ENCODE measurements around the gene MAU2. TPM values are rescaled to one million over a fixed set of nuclear protein-coding genes. Genes with fewer than 3 reads are reported as not detected.

Gene MAU2
- total and polyA plus RNA-seq, 10 of the 15 experiments (the other 5 are each of a cell fraction or from before 2014, with no cell fraction given), result 1.8 to 47.2 (median 22.1) TPM

DNA sequence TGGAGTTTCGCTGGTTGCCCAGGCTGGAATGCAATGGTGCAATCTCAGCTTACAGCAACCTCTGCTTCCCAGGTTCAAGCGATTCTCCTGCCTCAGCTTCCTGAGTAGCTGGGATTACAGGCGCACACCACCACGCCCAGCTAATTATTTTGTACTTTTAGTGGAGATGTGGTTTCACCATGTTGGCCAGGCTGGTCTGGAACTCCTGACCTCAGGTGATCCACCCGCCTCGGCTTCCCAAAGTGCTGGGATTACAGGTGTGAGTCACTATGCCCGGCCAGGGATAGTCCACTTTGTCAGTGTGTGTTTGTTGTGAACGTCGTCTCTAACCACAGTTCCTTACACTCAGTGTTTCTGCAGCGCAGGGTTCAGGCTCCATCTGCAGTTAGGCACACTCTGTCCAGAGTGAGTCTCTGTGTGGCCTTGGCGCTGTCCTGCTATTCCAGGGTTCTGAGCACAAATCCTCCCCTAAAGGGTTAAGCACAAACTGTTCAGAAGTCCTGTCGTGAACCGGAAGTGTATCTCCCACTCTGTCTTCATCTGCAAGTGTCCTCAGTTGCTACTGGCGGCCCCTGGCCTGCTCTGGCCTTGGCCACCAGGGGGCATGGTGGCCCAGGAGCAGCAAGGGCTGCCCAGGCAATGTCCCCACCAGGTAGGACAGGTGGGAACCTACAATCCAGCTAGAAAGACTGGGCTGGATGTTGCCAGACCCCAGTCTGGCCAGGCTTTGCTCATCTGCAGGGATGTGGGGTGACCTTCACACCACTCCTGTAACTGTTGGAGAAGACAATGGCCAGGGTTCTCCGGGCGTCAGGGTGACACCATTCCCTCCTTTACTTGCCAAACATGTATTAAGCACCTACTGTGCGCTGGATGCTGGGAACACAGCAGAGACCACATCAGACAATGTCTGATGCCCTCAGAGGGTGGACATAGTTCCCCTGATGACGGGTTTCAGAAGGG is 46.1 kb downstream of the MAU2 start (continued):
- TF ChIP-seq, protein P1, sequence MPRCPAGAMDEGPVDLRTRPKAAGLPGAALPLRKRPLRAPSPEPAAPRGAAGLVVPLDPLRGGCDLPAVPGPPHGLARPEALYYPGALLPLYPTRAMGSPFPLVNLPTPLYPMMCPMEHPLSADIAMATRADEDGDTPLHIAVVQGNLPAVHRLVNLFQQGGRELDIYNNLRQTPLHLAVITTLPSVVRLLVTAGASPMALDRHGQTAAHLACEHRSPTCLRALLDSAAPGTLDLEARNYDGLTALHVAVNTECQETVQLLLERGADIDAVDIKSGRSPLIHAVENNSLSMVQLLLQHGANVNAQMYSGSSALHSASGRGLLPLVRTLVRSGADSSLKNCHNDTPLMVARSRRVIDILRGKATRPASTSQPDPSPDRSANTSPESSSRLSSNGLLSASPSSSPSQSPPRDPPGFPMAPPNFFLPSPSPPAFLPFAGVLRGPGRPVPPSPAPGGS (IDR thresholded peaks at IDR 0.05; ENCODE audit: borderline replicate concordance, insufficient read depth, low read depth, low read length, poor library complexity, severe bottlenecking), result no peak
- TF ChIP-seq FOS (IDR thresholded peaks at IDR 0.05; ENCODE audit: borderline replicate concordance, extremely low read depth, insufficient read length) (no peak), JUNB (IDR thresholded peaks at IDR 0.05) (no peak), NFXL1 (IDR thresholded peaks at IDR 0.05; ENCODE audit: borderline replicate concordance) (no peak), IKZF1 (conservative IDR thresholded peaks at IDR 0.05) (peak; percentile 49; the same call in 1 of the 2 replicates), NBN (IDR thresholded peaks at IDR 0.05) (peak; percentile 83; the same call in 1 of the 2 replicates), RCOR1 (conservative IDR thresholded peaks at IDR 0.05; ENCODE audit: low read depth, low read length) (no peak), BCL11A (IDR thresholded peaks at IDR 0.05; ENCODE audit: low read depth, low read length) (no peak), PML (IDR thresholded peaks at IDR 0.05; ENCODE audit: low read length) (no peak)

DNA sequence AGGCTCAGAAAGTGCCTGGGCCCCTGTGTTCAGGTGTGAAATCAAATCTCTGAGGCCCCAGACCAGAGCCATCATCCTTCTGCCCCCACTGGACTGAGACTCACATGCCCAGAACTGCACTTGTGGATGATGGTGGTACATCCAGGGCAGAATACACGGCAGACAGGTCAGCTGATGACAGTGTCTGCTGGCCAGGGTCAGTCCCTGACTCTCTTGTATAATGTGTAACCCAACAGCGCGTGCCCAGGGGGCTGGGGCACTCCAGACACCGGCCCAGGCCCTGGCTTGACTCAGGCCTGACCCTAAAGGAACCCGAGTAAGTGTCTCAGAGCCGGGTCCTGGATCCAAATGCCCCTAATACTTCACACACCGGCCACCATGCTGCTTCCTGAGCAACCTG is 47.5 kb downstream of the MAU2 start:
- H3K9me3 ChIP-seq (replicated peaks; ENCODE audit: control insufficient read depth, insufficient read depth, low read length), result no peaks in the 10 kb centered on the region
- POLR2A ChIA-PET, result interaction anchor here (0.7 kb wide), 1 partner anchor 45 kb away, joined by 3 read pairs; no protein-coding TSS in a partner anchor
- TF ChIP-seq TBL1XR1 (IDR thresholded peaks at IDR 0.05; ENCODE audit: low read depth, low read length), result no peak
- TF ChIP-seq CHD4 (IDR thresholded peaks at IDR 0.05), result no peak
- no peak for TF ChIP-seq RELA (IDR thresholded peaks at IDR 0.05; ENCODE audit: borderline replicate concordance, partially characterized antibody)
- TF ChIP-seq, protein P2, sequence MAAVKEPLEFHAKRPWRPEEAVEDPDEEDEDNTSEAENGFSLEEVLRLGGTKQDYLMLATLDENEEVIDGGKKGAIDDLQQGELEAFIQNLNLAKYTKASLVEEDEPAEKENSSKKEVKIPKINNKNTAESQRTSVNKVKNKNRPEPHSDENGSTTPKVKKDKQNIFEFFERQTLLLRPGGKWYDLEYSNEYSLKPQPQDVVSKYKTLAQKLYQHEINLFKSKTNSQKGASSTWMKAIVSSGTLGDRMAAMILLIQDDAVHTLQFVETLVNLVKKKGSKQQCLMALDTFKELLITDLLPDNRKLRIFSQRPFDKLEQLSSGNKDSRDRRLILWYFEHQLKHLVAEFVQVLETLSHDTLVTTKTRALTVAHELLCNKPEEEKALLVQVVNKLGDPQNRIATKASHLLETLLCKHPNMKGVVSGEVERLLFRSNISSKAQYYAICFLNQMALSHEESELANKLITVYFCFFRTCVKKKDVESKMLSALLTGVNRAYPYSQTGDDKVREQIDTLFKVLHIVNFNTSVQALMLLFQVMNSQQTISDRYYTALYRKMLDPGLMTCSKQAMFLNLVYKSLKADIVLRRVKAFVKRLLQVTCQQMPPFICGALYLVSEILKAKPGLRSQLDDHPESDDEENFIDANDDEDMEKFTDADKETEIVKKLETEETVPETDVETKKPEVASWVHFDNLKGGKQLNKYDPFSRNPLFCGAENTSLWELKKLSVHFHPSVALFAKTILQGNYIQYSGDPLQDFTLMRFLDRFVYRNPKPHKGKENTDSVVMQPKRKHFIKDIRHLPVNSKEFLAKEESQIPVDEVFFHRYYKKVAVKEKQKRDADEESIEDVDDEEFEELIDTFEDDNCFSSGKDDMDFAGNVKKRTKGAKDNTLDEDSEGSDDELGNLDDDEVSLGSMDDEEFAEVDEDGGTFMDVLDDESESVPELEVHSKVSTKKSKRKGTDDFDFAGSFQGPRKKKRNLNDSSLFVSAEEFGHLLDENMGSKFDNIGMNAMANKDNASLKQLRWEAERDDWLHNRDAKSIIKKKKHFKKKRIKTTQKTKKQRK (IDR thresholded peaks at IDR 0.05; ENCODE audit: low read depth, low read length), result no peak
- TF ChIP-seq POU2F2 (IDR thresholded peaks at IDR 0.05; ENCODE audit: borderline replicate concordance, low read depth, low read length), result no peak
- TF ChIP-seq HDAC2 (IDR thresholded peaks at IDR 0.05), result no peak

More for the DNA sequence above, 47.5 kb downstream of the MAU2 start:
- intact Hi-C loops (cut with micrococcal nuclease; ENCODE audit: unreplicated experiment) (loop anchor here (5.0 kb wide), 1 partner anchor 274 kb away; the partner anchor contains the start of gene GMIP), in situ Hi-C loops (cut with MboI) (loop anchor here (5.0 kb wide), 1 partner anchor 124 kb away; no protein-coding TSS in a partner anchor)
- Histone ChIP-seq H3K4me3 (no peak overlapping the region), H3K36me3 (ENCODE audit: control insufficient read depth in 2 of 2, insufficient read depth in 2 of 2, low read length in 1 of 2) (no peaks in the 10 kb centered on the region), H3K4me1 (ENCODE audit: control insufficient read depth, insufficient read depth, low read length) (peaks cover 8% of the 10 kb centered on the region), H2AFZ (ENCODE audit: control insufficient read depth, low read depth, low read length) (no peak overlapping the region), H3K27ac (ENCODE audit: control insufficient read depth, insufficient read depth) (no peak overlapping the region), H3K27me3 (replicated peaks in 1 of 2; ENCODE audit: control insufficient read depth in 2 of 2, insufficient read depth in 2 of 2, low read length in 1 of 2) (no peaks in the 10 kb centered on the region), H4K20me1 (ENCODE audit: control insufficient read depth, insufficient read depth) (no peaks in the 10 kb centered on the region), H3K79me2 (ENCODE audit: control insufficient read depth, insufficient read depth, low read length) (no peaks in the 10 kb centered on the region), H3K9ac (ENCODE audit: control insufficient read depth, insufficient read depth, low read length) (no peak overlapping the region), H3K4me2 (ENCODE audit: control insufficient read depth, insufficient read depth) (no peak overlapping the region)
- BruUV-seq (replicated peaks), result no TSS peak
- RAD21 ChIA-PET (ENCODE audit: unreplicated experiment), result interaction anchor here (1.2 to 1.9 kb wide), 2 partner anchors 122 to 237 kb away, joined by 3 to 11 read pairs; no protein-coding TSS in a partner anchor
- SMC1A ChIA-PET (ENCODE audit: uncharacterized antibody, unreplicated experiment), result interaction anchor here (1.2 to 6.5 kb wide), 2 partner anchors 38 to 122 kb away, joined by 3 to 97 read pairs; partner anchors contain the start of gene GATAD2A
- CTCF ChIA-PET, result interaction anchor here (0.5 to 10.8 kb wide), 5 partner anchors 17 to 121 kb away, joined by 3 to 223 read pairs (median 4); partner anchors contain the start of gene GATAD2A
- 51% methylated on average over 7 of the region's 7 CpGs for WGBS (ENCODE audit: insufficient coverage, insufficient replicate concordance, low lambda C conversion rate, missing lambda C conversion rate)
- FAIRE-seq (no peak), ATAC-seq (no peak), DNase-seq (ENCODE audit: low read depth, low spot score) (no peak)
